Erythroblast (primary cell): ENCODE data around the gene RPEL1.

Experiments used
- GATA1 ChIP-seq: IDR thresholded peaks from 2 replicates; pipeline ENCODE4 v1.6.1; 2011; ENCODE audit warnings: low read depth, mild to moderate bottlenecking, control low read depth, low read length, moderate library complexity
- POLR2A ChIP-seq: IDR thresholded peaks from 2 replicates; pipeline ENCODE4 v1.6.1; 2011; ENCODE audit warnings: mild to moderate bottlenecking, low read length

DNA sequence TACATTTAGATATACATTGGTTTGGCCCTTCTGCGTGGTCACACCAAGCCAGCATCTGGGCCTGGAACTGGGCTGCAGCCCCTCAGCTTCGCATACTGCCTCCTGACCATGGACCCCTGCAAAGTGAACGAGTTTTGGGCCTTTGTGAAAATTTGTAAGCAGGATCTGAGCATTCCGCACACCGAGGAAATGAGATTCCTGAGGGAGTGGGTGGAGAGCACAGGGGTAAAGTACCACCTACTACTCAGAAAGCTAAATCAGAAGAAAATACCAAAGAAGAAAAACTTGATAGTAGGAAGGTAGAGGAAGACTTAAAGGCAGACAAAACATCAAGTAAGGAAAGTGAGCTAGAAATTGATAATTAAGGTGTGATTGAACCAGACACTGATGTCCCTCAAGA, 30.1 kb upstream of the RPEL1 start:
- TF ChIP-seq POLR2A (no peak), GATA1 (no peak)
